ENCODE results near the gene PLAAT4.

Gene PLAAT4

DNA sequence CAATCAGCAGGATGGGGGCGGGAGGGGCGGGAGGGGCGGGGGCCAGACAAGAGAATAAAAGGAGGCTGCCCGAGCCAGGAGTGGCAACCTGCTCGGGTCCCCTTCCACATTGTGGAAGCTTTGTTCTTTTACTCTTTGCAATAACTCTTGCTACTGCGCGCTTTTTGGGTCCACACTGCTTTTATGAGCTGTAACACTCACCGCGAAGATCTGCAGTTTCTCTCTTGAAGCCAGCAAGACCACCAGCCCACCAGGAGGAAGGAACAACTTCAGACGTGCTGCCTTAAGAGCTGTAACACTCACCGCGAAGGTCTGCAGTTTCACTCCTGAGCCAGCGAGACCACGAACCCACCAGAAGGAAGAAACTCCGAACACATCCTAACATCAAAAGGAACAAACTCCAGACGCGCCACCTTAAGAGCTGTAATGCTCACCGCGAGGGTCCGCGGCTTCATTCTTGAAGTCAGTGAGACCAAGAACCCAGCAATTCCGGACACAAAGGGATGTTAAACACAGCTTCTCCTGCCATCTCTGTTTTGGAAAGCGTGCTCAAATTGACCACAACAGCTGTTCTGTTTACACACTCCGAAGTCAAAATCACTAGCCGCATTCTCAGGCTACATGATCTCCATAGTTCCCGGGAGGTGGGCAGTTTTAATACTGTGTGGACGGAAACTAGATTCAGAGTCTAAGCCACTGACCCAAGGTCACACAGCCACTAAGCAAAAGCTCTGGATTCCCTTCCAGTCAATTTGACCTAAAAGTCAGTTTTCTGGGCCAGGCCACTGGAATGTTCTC lies 14.7 kb downstream of the PLAAT4 start:
- TF ChIP-seq, protein P1, sequence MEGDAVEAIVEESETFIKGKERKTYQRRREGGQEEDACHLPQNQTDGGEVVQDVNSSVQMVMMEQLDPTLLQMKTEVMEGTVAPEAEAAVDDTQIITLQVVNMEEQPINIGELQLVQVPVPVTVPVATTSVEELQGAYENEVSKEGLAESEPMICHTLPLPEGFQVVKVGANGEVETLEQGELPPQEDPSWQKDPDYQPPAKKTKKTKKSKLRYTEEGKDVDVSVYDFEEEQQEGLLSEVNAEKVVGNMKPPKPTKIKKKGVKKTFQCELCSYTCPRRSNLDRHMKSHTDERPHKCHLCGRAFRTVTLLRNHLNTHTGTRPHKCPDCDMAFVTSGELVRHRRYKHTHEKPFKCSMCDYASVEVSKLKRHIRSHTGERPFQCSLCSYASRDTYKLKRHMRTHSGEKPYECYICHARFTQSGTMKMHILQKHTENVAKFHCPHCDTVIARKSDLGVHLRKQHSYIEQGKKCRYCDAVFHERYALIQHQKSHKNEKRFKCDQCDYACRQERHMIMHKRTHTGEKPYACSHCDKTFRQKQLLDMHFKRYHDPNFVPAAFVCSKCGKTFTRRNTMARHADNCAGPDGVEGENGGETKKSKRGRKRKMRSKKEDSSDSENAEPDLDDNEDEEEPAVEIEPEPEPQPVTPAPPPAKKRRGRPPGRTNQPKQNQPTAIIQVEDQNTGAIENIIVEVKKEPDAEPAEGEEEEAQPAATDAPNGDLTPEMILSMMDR (IDR thresholded peaks at IDR 0.05; ENCODE audit: control extremely low read depth, extremely low read depth, low read depth, missing control alignments), result no peak
- CTCF ChIA-PET, result interaction anchor here (1.0 to 2.4 kb wide), 8 partner anchors 10 to 84 kb away, joined by 3 to 11 read pairs (median 4); partner anchors contain the start of genes PLAAT2 and PLAAT4
- DNase-seq (ENCODE audit: extremely low spot score), result no peak
- POLR2A ChIA-PET, result no interaction called here

DNA sequence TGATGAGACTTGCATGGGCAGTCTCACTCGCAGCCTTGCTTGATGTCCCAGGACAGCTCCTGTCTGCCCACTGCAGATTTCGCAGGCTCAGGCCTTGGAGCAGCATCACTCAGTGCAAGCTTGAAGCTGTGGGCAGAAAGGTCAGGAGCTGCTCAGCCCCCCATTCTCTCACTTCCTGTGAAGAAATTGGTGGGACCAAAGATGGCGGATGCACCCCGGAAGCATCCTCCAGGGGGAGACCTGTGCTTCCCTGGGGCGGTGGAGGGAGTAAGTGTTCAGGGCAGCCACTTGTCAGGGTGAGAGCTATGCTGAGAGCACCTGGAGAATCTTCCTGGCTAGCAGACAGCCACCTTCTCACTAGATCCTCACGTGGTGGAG lies 15.3 kb downstream of the PLAAT4 start:
- TF ChIP-seq, protein P1 (IDR thresholded peaks at IDR 0.05; ENCODE audit: control extremely low read depth, extremely low read depth, low read depth, missing control alignments), result no peak
- DNase-seq (ENCODE audit: extremely low spot score), result no peak
- ChIA-PET POLR2A (no interaction called here), CTCF (interaction anchor here (1.0 to 2.4 kb wide), 8 partner anchors 11 to 84 kb away, joined by 3 to 11 read pairs (median 4); partner anchors contain the start of genes PLAAT2 and PLAAT4)

DNA sequence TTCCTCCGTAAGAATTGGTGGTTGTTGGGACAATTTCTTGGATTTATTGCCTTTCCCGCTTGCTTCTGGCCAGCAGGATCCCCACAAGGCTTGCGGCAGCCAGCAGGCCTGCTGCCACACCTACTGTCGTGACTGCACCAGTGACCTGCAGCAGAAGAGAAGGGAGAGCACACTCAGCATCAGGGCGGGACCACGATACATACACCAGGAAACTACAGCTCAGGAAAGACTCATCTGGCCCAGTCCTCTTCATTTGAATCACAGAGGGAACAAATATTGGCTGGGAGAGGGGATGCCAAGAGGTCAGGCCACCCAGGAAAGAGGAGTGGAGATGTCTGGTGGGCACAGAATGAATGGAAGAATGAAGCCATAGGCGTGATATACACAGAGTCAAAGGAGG lies 16.3 kb downstream of the PLAAT4 start:
- TF ChIP-seq, protein P1 (IDR thresholded peaks at IDR 0.05; ENCODE audit: control extremely low read depth, extremely low read depth, low read depth, missing control alignments), result no peak
- DNase-seq (ENCODE audit: extremely low spot score), result no peak
- ChIA-PET CTCF (no interaction called here), POLR2A (interaction anchor here (0.7 kb wide), 1 partner anchor 1351 kb away, joined by 4 read pairs; no protein-coding TSS in a partner anchor)

DNA sequence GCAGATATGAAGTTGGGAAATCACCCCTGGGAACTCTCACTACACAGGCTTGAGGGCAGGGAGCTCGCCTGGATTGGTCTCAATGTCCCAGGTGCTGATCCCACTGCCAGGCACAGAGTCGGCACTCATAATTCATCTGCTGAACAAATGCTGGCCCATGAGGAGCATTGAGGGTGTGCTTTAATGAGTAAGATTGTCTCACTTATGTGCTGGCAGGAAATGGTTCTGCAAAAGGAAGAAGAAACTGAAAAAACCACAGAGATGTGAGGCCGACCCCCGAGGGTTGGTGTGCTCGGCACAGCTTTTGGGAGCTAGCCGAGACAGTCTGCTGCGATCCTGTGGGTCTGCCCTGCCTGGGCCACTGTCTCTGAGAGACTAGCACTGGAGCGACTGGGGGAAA lies 17.2 kb downstream of the PLAAT4 start:
- ChIA-PET CTCF (interaction anchor here (0.8 to 2.6 kb wide), 2 partner anchors 13 to 17 kb away, joined by 3 to 7 read pairs; partner anchors contain the start of gene PLAAT4), POLR2A (interaction anchor here (0.7 kb wide), 1 partner anchor 207 kb away, joined by 9 read pairs; no protein-coding TSS in a partner anchor)
- TF ChIP-seq, protein P1 (IDR thresholded peaks at IDR 0.05; ENCODE audit: control extremely low read depth, extremely low read depth, low read depth, missing control alignments), result no peak
- DNase-seq (ENCODE audit: extremely low spot score), result peak; percentile 65

- no peak for DNase-seq (ENCODE audit: extremely low spot score)
- ChIA-PET CTCF (interaction anchor here (1.0 to 2.6 kb wide), 2 partner anchors 8 to 12 kb away, joined by 3 to 7 read pairs; partner anchors contain the start of gene PLAAT2), POLR2A (no interaction called here)
- TF ChIP-seq, protein P1 (IDR thresholded peaks at IDR 0.05; ENCODE audit: control extremely low read depth, extremely low read depth, low read depth, missing control alignments), result no peak
These were observed 18.2 kb downstream of the PLAAT4 start for GRCh38 chr11:63554877-63555223.

DNA sequence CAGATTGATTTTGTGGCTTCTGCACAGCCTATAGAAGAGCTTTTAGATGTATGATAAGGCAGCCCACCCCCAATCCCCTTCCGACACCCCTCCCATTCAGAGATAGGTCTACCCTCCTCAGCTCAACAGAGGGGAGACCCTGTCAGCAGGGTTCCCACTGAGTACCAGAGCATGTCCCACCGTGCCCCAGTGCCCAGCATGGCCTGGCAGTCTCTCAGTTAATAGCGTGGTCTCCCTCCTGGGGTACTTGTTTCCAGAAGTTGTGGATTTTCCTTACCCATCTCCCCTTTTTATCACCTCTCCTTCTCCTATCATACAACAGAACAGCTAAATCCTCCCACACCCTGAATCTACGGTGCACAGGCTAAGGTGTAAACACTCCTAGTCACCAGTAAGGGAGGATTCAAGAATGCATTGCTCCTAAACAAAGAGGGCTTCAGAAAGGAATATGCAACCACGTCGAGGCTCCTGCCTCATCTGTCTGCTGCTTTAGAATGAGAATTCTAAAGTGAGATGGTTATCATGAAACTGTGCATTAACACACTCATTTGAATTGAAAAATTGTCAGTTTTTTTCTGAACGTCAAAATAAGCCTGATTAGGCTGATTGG lies 19.9 kb downstream of the PLAAT4 start:
- TF ChIP-seq, protein P1 (IDR thresholded peaks at IDR 0.05; ENCODE audit: control extremely low read depth, extremely low read depth, low read depth, missing control alignments), result no peak
- ChIA-PET POLR2A (no interaction called here), CTCF (interaction anchor here (1.9 kb wide), 1 partner anchor 77 kb away, joined by 7 read pairs; no protein-coding TSS in a partner anchor)
- DNase-seq (ENCODE audit: extremely low spot score), result no peak
